Subcutaneous adipose tissue (tissue), 4 donors: ENCODE data around the gene LY6G6C. TPM values are rescaled to one million over a fixed set of nuclear protein-coding genes. Genes with fewer than 3 reads are reported as not detected.

Experiments
- CTCF ChIP-seq: fragments of 450-650 bp; IDR thresholded peaks from one replicate; pipeline ENCODE4 v1.5.1; 2016; ENCODE audit warnings: low read depth, mild to moderate bottlenecking, control low read depth, antibody characterized with exemption, moderate library complexity
- total RNA-seq, 4 donors: library from RNA; depleted of rRNA; stranded (reverse); fragments of >200 nt; gene quantifications; one replicate each; pipeline ENCODE4 v1.1.0, GENCODE V29; 2016

The LY6G6C gene
- total RNA-seq, 4 donors from 2014 or later = not detected

GRCh38 chr6:31765559-31765909 lies 44.0 kb upstream of the LY6G6C start:
- no peak for TF ChIP-seq CTCF

GRCh38 chr6:31764198-31764597 lies 42.7 kb upstream of the LY6G6C start:
- TF ChIP-seq CTCF = no peak

GRCh38 chr6:31763619-31763940 lies 42.0 kb upstream of the LY6G6C start:
- TF ChIP-seq CTCF = no peak

- no peak for TF ChIP-seq CTCF
Measured at GRCh38 chr6:31762878-31763618, 41.5 kb upstream of the LY6G6C start.

- no peak for TF ChIP-seq CTCF
Measured at GRCh38 chr6:31762356-31762755, 40.8 kb upstream of the LY6G6C start, which contains the start of gene SAPCD1. Gene SAPCD1 (plus strand): TSS chr6:31762656. CDS start chr6:31763055, 399 bp downstream.

GRCh38 chr6:31761343-31761742 lies 39.8 kb upstream of the LY6G6C start:
- no peak for TF ChIP-seq CTCF

- TF ChIP-seq CTCF = no peak
Measured at GRCh38 chr6:31760790-31761189, 39.2 kb upstream of the LY6G6C start.
